ENCODE data around the gene SYNPO. TPM values are rescaled to one million over a fixed set of nuclear protein-coding genes. Genes with fewer than 3 reads are reported as not detected.

The SYNPO gene
- total RNA-seq, 2 donors from 2014 or later = 4.2 to 4.5 TPM

- no peak overlapping the region for H3K4me3 Mint-ChIP-seq
- H3K27ac ChIP-seq (ENCODE audit: low read depth, low read length) = no peak overlapping the region
Measured at GRCh38 chr5:150598821-150599273, 41.6 kb upstream of the SYNPO start.

GRCh38 chr5:150599281-150599680, 41.2 kb upstream of the SYNPO start:
- H3K27me3 ChIP-seq (ENCODE audit: control insufficient read depth, insufficient read depth, low read length, poor library complexity, severe bottlenecking) = no peaks in the 10 kb centered on the region
- DNase-seq = no peak
- no peak overlapping the region for H3K27ac ChIP-seq (ENCODE audit: low read depth, low read length)
- no peaks in the 10 kb centered on the region for H3K9me3 Mint-ChIP-seq
- H3K36me3 ChIP-seq (ENCODE audit: control insufficient read depth, insufficient read depth, low read length) = no peaks in the 10 kb centered on the region
- H3K4me3 Mint-ChIP-seq = no peak overlapping the region
- H3K27me3 Mint-ChIP-seq (ENCODE audit: insufficient read depth) = no peaks in the 10 kb centered on the region
- peaks cover 26% of the 10 kb centered on the region for H3K4me1 Mint-ChIP-seq
- no peaks in the 10 kb centered on the region for H3K9me3 ChIP-seq (ENCODE audit: control insufficient read depth, low read length)
- no peak overlapping the region for H3K9ac ChIP-seq (ENCODE audit: extremely low read depth, low read length, poor library complexity, severe bottlenecking)
- H3K4me3 ChIP-seq (ENCODE audit: low read length) = no peak overlapping the region
- no peak for TF ChIP-seq CTCF (conservative IDR thresholded peaks at IDR 0.05)
- H3K36me3 Mint-ChIP-seq (ENCODE audit: low read depth) = no peaks in the 10 kb centered on the region
- H3K4me1 ChIP-seq (ENCODE audit: control insufficient read depth, insufficient read depth, low read length) = peaks cover 11% of the 10 kb centered on the region
- 91 to 100% methylated on average over 3 to 5 of the region's 5 CpGs for WGBS, 2 experiments (ENCODE audit: insufficient coverage in 1 of 2, insufficient read length in 1 of 2)
- no peak overlapping the region for H3K27ac Mint-ChIP-seq

More at GRCh38 chr5:150598821-150599273, 41.6 kb upstream of the SYNPO start:
- Histone ChIP-seq H3K4me1 (ENCODE audit: control insufficient read depth, insufficient read depth, low read length) (peaks cover 11% of the 10 kb centered on the region), H3K36me3 (ENCODE audit: control insufficient read depth, insufficient read depth, low read length) (no peaks in the 10 kb centered on the region), H3K9me3 (ENCODE audit: control insufficient read depth, low read length) (no peaks in the 10 kb centered on the region), H3K27me3 (ENCODE audit: control insufficient read depth, insufficient read depth, low read length, poor library complexity, severe bottlenecking) (no peaks in the 10 kb centered on the region), H3K4me3 (ENCODE audit: low read length) (no peak overlapping the region), H3K9ac (ENCODE audit: extremely low read depth, low read length, poor library complexity, severe bottlenecking) (no peak overlapping the region)
- no peaks in the 10 kb centered on the region for H3K36me3 Mint-ChIP-seq (ENCODE audit: low read depth)
- no peak for DNase-seq
- no peaks in the 10 kb centered on the region for H3K9me3 Mint-ChIP-seq
- no peak overlapping the region for H3K27ac Mint-ChIP-seq
- TF ChIP-seq CTCF (conservative IDR thresholded peaks at IDR 0.05) = no peak
- H3K4me1 Mint-ChIP-seq = peaks cover 24% of the 10 kb centered on the region
- WGBS, 2 experiments (ENCODE audit: insufficient coverage in 1 of 2, insufficient read length in 1 of 2) = 92 to 96% methylated on average over 12 of the region's 12 CpGs
- H3K27me3 Mint-ChIP-seq (ENCODE audit: insufficient read depth) = no peaks in the 10 kb centered on the region

GRCh38 chr5:150599917-150600511, 40.4 kb upstream of the SYNPO start:
- Histone ChIP-seq H3K9ac (ENCODE audit: extremely low read depth, low read length, poor library complexity, severe bottlenecking) (no peak overlapping the region), H3K27me3 (ENCODE audit: control insufficient read depth, insufficient read depth, low read length, poor library complexity, severe bottlenecking) (no peaks in the 10 kb centered on the region), H3K27ac (ENCODE audit: low read depth, low read length) (no peak overlapping the region), H3K4me1 (ENCODE audit: control insufficient read depth, insufficient read depth, low read length) (peaks cover 12% of the 10 kb centered on the region), H3K9me3 (ENCODE audit: control insufficient read depth, low read length) (no peaks in the 10 kb centered on the region), H3K4me3 (ENCODE audit: low read length) (no peak overlapping the region), H3K36me3 (ENCODE audit: control insufficient read depth, insufficient read depth, low read length) (no peaks in the 10 kb centered on the region)
- no peak overlapping the region for H3K4me3 Mint-ChIP-seq
- no peaks in the 10 kb centered on the region for H3K36me3 Mint-ChIP-seq (ENCODE audit: low read depth)
- no peak for TF ChIP-seq CTCF (conservative IDR thresholded peaks at IDR 0.05)
- H3K4me1 Mint-ChIP-seq = peaks cover 33% of the 10 kb centered on the region
- H3K27ac Mint-ChIP-seq = no peak overlapping the region
- H3K9me3 Mint-ChIP-seq = no peaks in the 10 kb centered on the region
- no peak for DNase-seq
- no peaks in the 10 kb centered on the region for H3K27me3 Mint-ChIP-seq (ENCODE audit: insufficient read depth)
- 80 to 91% methylated on average over 7 to 11 of the region's 11 CpGs for WGBS, 2 experiments (ENCODE audit: insufficient coverage in 1 of 2, insufficient read length in 1 of 2)
